ENCODE data around the gene FXYD7.

Gene FXYD7

GRCh38 chr19:35143818-35144217 lies 763 bp downstream of the FXYD7 start:
- Histone ChIP-seq H3K4me3 (ENCODE audit: low read depth, low read length) (no peak overlapping the region), H3K36me3 (ENCODE audit: control insufficient read depth in 2 of 2, insufficient read depth in 1 of 2, low read length in 2 of 2) (no peaks in the 10 kb centered on the region; a peak in 1 of 3 replicates), H3K9me3 (ENCODE audit: control insufficient read depth, insufficient read depth, low read depth, low read length) (no peaks in the 10 kb centered on the region), H3K27ac (ENCODE audit: extremely low read depth, low read depth, low read length) (no peak overlapping the region; the same call in 1 of the 2 replicates), H3K4me1 (ENCODE audit: control insufficient read depth, insufficient read depth, low read length) (peaks cover 31% of the 10 kb centered on the region)
- ChIA-PET CTCF (interaction anchor here (0.6 to 4.7 kb wide), 17 partner anchors 9 to 141 kb away, joined by 3 to 82 read pairs (median 4); partner anchors contain the start of genes FXYD3, FXYD5 and LGI4), POLR2A (interaction anchor here (0.7 to 2.0 kb wide), 4 partner anchors 11 to 125 kb away, joined by 3 to 8 read pairs (median 6); partner anchors contain the start of genes FXYD5 and USF2)
- TF ChIP-seq FEZF1 (tag by site-specific recombination; IDR thresholded peaks at IDR 0.05) (no peak), KLF10 (tag by site-specific recombination; IDR thresholded peaks at IDR 0.05) (no peak), ZNF664 (tag by site-specific recombination; IDR thresholded peaks at IDR 0.05) (no peak), ZNF362 (tag by site-specific recombination; IDR thresholded peaks at IDR 0.05) (no peak), PRDM4 (tag by site-specific recombination; IDR thresholded peaks at IDR 0.05) (0 out of 2 replicates have a peak, but pooled peaks have one; percentile 13), SP2 (tag by site-specific recombination; IDR thresholded peaks at IDR 0.05) (no peak), ZNF571 (tag by site-specific recombination; IDR thresholded peaks at IDR 0.05) (no peak), SP3 (tag by site-specific recombination; IDR thresholded peaks at IDR 0.05) (no peak), ZNF624 (tag by site-specific recombination; IDR thresholded peaks at IDR 0.05) (0 out of 2 replicates have a peak, but pooled peaks have one; percentile 24), ZNF223 (tag by site-specific recombination; IDR thresholded peaks at IDR 0.05) (no peak), ZNF521 (tag by site-specific recombination; IDR thresholded peaks at IDR 0.05) (no peak), ZNF449 (tag by site-specific recombination; IDR thresholded peaks at IDR 0.05) (no peak), ZNF248 (tag by site-specific recombination; IDR thresholded peaks at IDR 0.05) (no peak), AEBP2 (tag by site-specific recombination; IDR thresholded peaks at IDR 0.05; ENCODE audit: borderline replicate concordance) (no peak), PRDM1 (tag by site-specific recombination; IDR thresholded peaks at IDR 0.05) (peak; percentile 99), ZNF169 (tag by site-specific recombination; IDR thresholded peaks at IDR 0.05) (no peak), ZBTB20 (tag by site-specific recombination; IDR thresholded peaks at IDR 0.05) (no peak), GLI4 (tag by site-specific recombination; IDR thresholded peaks at IDR 0.05) (no peak), ZNF596 (tag by site-specific recombination; IDR thresholded peaks at IDR 0.05) (peak; percentile 44), ZNF544 (tag by site-specific recombination; IDR thresholded peaks at IDR 0.05) (no peak), ZFP37 (tag by site-specific recombination; IDR thresholded peaks at IDR 0.05) (no peak), ZNF202 (tag by site-specific recombination; IDR thresholded peaks at IDR 0.05; ENCODE audit: borderline replicate concordance) (no peak), ZNF791 (tag by site-specific recombination; IDR thresholded peaks at IDR 0.05) (0 out of 2 replicates have a peak, but pooled peaks have one; percentile 35), KLF17 (tag by site-specific recombination; IDR thresholded peaks at IDR 0.05) (no peak), ZNF707 (tag by site-specific recombination; IDR thresholded peaks at IDR 0.05) (no peak), ZNF37A (tag by site-specific recombination; IDR thresholded peaks at IDR 0.05) (no peak), ZNF174 (tag by site-specific recombination; IDR thresholded peaks at IDR 0.05) (no peak), ZBTB17 (tag by site-specific recombination; IDR thresholded peaks at IDR 0.05) (peak; percentile 98), ZBTB21 (tag by site-specific recombination; IDR thresholded peaks at IDR 0.05) (0 out of 2 replicates have a peak, but pooled peaks have one; percentile 17), ZBTB44 (tag by site-specific recombination; IDR thresholded peaks at IDR 0.05) (no peak), OVOL3 (tag by site-specific recombination; IDR thresholded peaks at IDR 0.05) (no peak), ZNF19 (tag by site-specific recombination; IDR thresholded peaks at IDR 0.05; ENCODE audit: low read depth) (no peak)
